ENCODE results near the gene YBX1. TPM values are rescaled to one million over a fixed set of nuclear protein-coding genes. Genes with fewer than 3 reads are reported as not detected.

Gene YBX1
- total RNA-seq, 6 experiments from 2014 or later, result 736 to 879 (median 836) TPM

DNA sequence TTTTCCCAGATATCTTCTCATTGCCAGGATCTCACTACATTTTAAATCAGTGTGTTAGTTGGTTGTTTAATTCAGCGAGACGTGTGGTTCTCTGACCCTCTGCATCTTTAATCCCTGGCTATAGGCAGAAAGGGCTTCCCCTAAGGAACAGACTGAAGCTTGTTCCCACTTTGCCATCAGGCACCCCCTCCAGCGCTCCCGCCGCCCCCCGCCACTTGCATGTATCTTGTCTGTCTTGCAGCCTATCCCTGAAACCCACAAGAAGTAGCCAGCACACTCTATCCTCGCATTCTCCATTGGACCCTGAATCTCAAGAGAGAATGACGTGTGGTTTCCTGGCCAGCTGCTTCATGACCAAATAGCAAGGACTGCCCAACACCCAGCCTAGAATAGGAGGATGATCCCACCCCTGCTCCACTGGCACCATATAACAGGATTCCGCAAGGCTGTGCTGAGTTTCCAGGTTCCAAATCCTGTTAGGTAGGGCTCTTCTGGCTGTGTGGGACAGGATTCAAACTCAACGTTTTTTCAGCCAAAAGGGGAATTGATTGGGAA, 50.0 kb downstream of the YBX1 start:
- DNase-seq, result no peak
- H3K9me3 Mint-ChIP-seq, result no peaks in the 10 kb centered on the region
- no peak overlapping the region for H3K4me3 Mint-ChIP-seq
- H3K36me3 Mint-ChIP-seq (ENCODE audit: low read depth), result no peaks in the 10 kb centered on the region
- H3K27ac Mint-ChIP-seq, result no peak overlapping the region
- H3K27me3 Mint-ChIP-seq (ENCODE audit: insufficient read depth), result peaks cover 1% of the 10 kb centered on the region
- TF ChIP-seq, protein P1, sequence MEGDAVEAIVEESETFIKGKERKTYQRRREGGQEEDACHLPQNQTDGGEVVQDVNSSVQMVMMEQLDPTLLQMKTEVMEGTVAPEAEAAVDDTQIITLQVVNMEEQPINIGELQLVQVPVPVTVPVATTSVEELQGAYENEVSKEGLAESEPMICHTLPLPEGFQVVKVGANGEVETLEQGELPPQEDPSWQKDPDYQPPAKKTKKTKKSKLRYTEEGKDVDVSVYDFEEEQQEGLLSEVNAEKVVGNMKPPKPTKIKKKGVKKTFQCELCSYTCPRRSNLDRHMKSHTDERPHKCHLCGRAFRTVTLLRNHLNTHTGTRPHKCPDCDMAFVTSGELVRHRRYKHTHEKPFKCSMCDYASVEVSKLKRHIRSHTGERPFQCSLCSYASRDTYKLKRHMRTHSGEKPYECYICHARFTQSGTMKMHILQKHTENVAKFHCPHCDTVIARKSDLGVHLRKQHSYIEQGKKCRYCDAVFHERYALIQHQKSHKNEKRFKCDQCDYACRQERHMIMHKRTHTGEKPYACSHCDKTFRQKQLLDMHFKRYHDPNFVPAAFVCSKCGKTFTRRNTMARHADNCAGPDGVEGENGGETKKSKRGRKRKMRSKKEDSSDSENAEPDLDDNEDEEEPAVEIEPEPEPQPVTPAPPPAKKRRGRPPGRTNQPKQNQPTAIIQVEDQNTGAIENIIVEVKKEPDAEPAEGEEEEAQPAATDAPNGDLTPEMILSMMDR (IDR thresholded peaks at IDR 0.05), result no peak
- H3K4me1 Mint-ChIP-seq (ENCODE audit: low read depth), result no peaks in the 10 kb centered on the region

DNA sequence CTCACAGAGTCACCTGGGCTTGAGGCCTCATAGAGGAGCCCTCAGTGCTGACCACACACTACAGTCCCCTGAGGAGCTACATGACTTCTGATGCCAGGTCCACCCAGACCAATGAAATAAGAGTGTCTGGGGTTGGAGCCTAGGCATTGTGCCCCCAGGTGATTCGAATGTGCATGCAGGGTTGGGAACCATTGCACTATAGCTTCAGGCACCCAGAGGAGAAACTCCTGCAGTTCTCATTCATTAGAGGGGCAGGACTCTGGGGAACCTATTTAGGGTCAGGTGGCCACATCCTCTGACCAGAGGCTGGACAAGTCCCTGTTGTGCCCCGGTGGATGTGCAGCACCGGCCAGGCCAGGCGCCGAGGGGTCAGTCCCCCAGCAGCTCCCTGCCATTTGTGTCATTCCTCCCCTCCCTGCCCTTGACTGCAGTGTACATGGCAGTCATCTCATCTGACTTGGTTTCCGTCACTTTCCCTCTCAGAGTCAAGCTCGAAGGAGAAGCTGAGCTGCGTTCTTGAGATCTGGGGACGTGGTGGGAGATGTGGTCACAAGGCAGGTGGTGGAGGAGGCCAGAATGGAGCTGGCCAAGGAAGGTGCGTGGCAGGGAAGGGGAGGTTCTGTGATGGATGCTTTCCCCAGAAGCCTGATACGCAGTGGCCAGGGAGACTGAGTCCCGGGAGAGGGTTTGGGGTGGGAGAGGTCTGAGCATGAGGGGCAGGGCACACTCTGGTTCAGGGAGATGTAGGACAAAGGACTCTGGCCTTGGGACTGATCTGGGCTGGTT, 51.4 kb downstream of the YBX1 start:
- Mint-ChIP-seq H3K4me1 (ENCODE audit: low read depth) (no peaks in the 10 kb centered on the region), H3K36me3 (ENCODE audit: low read depth) (no peaks in the 10 kb centered on the region), H3K4me3 (no peak overlapping the region), H3K27me3 (ENCODE audit: insufficient read depth) (peaks cover 3% of the 10 kb centered on the region), H3K9me3 (no peaks in the 10 kb centered on the region), H3K27ac (no peak overlapping the region)
- DNase-seq, result no peak
- TF ChIP-seq, protein P1 (IDR thresholded peaks at IDR 0.05), result no peak

DNA sequence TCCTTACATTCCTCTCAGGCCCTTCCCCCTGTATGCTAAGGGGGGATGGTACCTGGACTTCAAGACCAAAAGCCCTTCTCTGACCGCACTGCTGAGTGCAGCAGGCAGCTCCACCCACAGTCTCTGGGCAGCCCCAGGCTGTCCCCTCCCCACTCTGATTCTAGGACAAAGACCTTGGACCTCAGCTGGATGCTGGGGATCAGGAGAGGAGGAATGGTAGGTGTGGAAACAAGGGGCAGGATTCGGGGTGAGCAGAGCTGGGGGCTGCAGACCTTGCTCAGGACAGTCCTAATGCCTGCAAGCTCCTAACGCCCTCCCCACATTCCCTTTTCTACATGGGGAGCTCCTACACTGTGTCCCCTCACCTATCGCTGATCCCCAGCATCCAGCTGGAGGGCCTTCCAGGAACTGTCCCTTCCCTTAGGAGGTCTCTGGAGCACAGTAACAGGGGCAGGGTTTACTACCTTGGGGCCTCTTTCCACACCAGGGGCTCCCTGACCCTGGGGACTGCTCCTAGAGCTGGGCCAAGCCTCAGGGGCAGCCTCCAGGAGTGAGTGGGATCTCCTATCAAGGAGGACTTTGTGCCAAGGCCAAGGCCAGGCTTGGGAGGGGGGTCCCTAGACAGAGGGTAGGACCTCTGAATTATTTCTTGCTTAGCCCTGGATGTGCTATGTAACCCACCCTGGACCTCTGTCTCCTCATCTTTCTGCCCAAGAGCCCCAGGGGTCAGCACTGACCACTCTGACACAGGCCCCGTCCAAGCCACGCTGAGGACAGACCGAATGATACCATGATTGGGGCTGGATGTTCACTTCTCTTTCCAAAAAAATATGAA, 52.2 kb downstream of the YBX1 start:
- Mint-ChIP-seq H3K27ac (no peak overlapping the region), H3K4me3 (no peak overlapping the region), H3K4me1 (ENCODE audit: low read depth) (no peaks in the 10 kb centered on the region), H3K27me3 (ENCODE audit: insufficient read depth) (peaks cover 5% of the 10 kb centered on the region), H3K9me3 (no peaks in the 10 kb centered on the region), H3K36me3 (ENCODE audit: low read depth) (no peaks in the 10 kb centered on the region)
- TF ChIP-seq, protein P1 (IDR thresholded peaks at IDR 0.05), result no peak
- no peak for DNase-seq

DNA sequence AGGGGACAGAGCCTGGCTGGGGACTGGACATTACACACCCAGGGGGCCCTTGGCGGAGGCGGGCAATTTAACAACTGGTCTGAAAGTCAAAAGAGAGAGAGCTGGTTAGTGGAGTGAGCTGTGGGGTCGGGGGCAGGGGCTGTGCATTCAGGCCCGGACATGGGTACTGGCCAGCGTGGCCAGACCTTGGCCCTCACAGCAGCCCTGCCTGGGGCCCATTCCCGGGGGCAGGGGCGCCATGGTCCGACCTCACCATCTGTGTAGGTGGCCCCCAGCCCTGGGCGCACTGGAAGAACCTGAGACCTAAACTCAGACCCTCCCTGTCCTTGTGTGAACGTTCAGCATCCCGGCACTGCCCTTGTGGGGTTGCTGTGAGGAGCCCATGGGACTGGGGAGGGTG, 52.8 kb downstream of the YBX1 start:
- H3K4me3 Mint-ChIP-seq, result no peak overlapping the region
- H3K27me3 Mint-ChIP-seq (ENCODE audit: insufficient read depth), result peaks cover 5% of the 10 kb centered on the region
- DNase-seq, result no peak
- H3K4me1 Mint-ChIP-seq (ENCODE audit: low read depth), result no peaks in the 10 kb centered on the region
- H3K27ac Mint-ChIP-seq, result no peak overlapping the region
- TF ChIP-seq, protein P1 (IDR thresholded peaks at IDR 0.05), result no peak
- H3K36me3 Mint-ChIP-seq (ENCODE audit: low read depth), result no peaks in the 10 kb centered on the region
- H3K9me3 Mint-ChIP-seq, result no peaks in the 10 kb centered on the region

DNA sequence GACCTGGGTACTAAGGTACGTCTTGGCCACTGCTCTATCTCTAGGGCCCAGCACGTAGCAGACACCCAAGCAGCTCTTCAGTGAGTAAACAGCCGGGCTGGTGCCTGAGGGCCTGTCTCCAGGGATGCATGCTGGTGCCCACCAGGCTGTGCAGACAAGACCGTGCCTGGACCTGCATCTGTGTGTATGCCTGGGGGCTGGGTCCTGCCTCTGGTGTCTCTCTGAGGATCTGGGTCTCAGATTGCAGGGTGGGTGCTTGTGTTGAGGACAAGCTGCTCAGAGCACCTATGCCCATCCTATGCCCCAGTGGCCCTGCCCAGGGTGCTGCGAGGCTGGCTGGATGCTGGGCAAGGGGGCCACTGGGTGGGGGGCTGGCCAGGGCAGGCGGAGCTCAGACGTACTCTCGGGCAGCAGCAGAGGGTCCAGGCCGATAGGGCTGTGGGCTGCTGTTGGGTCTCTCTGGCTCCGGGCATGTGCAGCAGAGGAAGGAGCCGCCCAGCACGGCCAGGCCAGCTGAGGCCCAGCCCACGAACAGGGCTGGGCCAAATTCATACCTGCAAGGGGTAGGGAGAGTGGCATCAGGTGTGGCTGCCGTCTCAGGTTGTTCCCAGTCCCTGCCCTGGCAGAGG, 53.4 kb downstream of the YBX1 start:
- no peak overlapping the region for H3K4me3 Mint-ChIP-seq
- H3K27me3 Mint-ChIP-seq (ENCODE audit: insufficient read depth), result peaks cover 4% of the 10 kb centered on the region
- H3K27ac Mint-ChIP-seq, result no peak overlapping the region
- no peak for DNase-seq
- no peaks in the 10 kb centered on the region for H3K9me3 Mint-ChIP-seq
- H3K4me1 Mint-ChIP-seq (ENCODE audit: low read depth), result no peaks in the 10 kb centered on the region
- TF ChIP-seq, protein P1 (IDR thresholded peaks at IDR 0.05), result no peak
- no peaks in the 10 kb centered on the region for H3K36me3 Mint-ChIP-seq (ENCODE audit: low read depth)
